HPDE6-E6E7 (cell line): ENCODE data around the gene C17orf113.
"Not testable (repeated sequence)": the region's sequence is repeated elsewhere in the genome, so short reads cannot be mapped to it uniquely, and the experiment has no call there.

Experiments
- DNase-seq: peaks from one replicate; pipeline ENCODE4 v3.0.0; 2011; ENCODE audit warnings: missing footprints; ENCODE audit errors: extremely low spot score

C17orf113 gene

DNA sequence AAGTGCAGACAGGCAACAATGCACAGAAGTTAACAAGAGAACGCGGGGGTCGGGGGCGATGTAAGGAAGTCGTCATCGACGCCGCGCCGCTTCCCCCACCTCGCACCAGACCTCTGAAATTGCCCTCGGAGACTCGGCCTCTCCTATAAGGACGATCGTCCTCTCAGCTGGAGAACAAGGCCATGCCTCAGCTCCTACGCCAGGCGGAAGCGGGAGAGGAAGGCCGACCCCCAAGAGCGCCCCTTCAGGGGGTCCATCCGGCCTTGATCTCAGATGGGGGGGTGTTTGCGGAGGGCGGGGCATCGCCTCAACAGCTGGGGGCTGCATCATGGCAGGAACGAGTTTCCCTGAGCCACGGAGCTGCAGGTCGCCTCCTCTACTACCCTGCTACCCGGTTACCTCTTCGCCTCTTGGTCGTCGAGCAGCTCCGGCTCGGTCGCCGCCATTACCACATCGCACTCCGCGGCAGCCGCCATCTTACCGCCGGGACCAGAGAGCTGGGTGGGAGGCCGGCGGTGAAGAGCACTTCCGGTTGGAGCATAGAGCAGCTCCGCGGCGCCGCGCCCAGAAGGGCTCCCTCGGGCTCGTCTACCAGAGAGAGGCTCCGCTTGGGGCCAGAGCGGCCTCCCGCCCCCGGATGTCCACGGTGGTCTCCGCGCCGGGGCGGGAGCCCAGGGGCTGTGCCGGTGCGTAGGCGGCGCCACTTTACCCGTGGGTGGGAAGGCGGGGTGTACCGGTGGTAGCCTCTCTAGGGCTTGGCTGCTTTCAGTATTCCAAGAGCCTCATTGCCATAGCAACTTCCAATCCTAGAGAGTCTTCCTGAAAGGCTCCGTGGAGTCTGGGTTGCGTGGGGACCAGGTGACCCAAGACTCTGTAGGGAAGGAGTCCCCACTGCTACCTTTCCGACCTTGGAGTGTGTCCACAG lies 33.2 kb downstream of the C17orf113 start, which contains the start of gene DNAJC7:
TSS of gene DNAJC7 (minus strand) at position 499 of the 925 bp plus-strand sequence. CDS start at position 476, 23 bp downstream.
- peak; percentile 94 for DNase-seq

DNA sequence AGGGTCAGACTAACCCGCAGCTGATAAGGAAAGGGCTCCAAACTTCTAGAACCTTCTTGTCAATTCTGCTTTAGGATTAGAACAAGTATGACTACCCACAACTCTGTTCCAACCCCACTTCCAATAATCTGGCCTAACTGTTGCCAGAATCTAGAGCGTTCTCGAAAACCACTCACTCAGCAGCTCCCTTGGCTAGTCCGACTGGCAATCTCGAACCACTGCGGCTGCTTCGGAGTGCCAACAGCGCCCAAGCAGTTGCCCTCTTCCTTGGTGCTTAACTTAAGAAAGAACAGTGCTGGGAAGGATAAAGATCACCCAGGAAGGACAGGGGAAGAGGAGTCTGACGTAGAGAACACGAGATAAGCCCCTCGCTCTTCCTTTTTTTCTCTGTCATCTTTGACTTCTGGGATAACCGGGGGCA lies 34.0 kb downstream of the C17orf113 start:
- no peak for DNase-seq

DNA sequence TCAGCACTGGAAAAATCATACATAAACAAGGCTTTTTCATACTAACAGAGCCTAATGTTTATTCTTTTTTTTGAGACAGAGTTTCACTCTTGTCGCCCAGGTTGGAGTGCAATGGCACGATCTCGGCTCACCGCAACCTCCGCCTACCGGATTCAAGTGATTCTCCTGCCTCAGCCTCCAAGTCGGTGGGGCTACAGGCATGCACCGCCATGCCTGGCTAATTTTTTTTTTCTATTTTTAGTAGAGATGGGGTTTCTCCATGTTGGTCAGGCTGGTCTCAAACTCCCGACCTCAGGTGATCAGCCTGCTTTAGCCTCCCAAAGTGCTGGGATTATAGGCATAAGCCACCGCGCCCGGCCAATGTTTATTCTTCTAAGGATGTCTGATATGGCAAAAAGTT lies 36.7 kb downstream of the C17orf113 start:
- DNase-seq, result not testable (repeated sequence)

DNA sequence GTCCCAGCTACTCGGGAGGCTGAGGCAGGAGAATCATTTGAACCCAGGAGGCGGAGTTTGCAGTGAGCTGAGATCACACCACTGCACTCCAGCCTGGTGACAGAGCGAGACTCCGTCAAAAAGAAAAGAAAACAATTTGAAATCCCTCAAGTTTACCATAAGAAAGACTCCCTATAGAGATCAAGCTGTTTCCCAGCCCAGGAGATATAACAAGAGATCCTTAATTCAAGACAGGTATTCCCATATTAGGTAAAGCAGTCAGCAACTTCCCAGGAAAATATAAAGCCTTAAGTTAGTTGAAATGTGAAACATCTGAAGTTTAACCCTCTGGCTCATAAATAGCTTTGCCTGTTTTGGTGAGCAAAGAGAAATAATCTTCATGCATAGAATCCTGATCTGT lies 38.0 kb downstream of the C17orf113 start:
- not testable (repeated sequence) for DNase-seq

DNA sequence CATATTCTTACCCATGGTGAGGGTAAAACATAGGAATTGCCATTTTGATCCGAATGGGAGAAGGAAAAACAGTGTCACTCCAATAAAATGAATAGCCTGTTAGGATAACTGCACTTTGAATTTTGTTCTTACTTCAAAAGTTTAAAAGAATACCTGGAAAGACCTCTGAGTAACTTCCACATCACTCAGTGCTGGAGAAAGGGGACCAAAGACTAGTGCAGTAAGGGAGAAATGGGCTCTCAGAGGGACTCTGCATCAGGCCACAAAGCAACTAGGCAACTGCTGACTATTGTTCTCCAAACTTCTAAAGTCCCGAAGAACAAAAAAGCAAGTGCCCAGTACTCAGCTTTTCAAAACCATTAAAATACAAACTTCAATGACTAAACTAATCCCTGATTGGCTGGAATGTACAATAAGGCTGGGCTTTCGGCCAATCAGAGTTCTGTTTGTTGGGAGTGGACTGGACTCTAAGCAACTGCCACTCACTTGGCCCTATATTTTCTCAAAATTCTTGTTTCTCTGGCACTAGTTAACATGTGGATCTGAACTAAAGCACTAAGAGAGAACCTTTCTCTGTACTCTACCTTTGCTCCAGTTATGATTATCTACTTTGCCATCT lies 39.4 kb downstream of the C17orf113 start:
- DNase-seq, result peak; percentile 46

DNA sequence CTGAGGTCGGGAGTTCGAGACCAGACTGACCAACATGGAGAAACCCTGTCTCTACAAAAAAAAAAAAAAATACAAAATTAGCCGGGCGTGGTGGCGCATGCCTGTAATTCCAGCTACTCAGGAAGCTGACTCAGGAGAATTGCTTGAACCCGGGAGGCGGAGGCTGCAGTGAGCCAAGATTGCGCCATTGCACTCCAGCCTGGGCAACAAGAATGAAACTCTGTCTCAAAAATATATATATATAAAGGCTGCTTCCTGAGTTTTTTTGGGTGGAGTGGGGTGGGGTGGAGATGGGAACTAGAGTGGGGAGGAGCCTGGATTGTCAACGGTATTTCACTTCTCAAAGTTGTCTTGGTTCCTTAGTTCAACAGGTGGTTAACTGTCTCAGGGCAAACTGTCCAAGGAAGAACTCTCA lies 40.1 kb downstream of the C17orf113 start:
- not testable (repeated sequence) for DNase-seq

DNA sequence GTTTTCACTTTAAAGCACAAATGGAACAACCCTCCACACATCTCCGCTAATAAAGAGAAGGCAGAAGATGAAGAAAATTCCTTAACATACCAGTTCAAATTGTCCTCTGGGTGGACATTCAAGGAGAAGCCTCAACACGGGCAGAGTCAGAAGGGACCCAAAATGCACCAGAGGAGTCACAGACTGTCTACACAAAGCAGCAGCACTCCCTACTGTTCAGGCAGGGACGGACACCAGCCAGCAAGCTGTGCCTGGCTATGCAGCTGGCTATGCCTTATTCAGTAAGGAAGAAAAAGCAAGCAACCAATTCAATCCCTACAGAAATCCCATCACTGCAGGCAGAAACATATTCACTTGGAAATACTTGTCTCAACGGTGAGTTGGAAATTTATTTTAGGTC lies 41.2 kb downstream of the C17orf113 start:
- DNase-seq, result no peak

DNA sequence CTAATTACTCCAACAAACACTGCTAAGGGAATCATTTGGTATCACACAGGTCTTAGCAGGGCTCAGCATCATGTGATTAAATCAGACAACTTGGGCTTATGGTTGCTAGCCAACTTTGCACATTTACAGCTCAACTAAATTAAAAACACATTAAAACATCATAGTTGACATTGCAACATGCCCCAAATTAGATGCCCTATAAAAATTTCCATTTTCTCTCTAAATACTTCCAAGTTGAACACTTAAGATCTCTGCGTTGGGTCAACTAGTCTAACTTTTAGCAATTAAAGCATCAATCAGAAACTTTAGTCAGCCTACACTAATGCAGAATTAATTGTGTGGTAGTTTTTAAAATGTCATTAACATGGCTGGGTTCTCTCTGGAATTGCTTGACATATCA lies 45.2 kb downstream of the C17orf113 start:
- no peak for DNase-seq

DNA sequence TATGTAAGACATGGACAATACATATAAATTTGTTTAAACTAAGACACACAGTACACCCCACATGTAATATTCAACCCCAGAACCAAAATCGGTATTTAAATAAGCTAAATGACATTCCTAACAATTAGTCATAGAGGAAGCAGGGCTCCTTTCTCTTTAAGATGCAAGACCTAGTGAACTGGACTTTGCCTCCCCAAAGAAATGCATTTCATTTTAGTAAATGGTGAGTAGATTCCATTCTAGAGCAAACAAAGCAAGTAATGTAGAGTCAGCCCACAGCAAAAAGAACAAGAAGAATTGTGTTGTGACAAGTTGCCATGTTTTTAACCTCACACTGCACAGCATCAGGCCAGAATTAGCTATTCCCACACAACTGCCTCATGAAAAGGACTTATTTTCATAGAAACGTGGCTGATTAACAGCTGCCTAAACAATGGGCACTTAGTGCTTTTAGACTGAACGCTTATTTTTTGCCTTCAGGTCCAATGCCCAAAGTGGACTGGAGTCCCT lies 47.6 kb downstream of the C17orf113 start:
- no peak for DNase-seq

DNA sequence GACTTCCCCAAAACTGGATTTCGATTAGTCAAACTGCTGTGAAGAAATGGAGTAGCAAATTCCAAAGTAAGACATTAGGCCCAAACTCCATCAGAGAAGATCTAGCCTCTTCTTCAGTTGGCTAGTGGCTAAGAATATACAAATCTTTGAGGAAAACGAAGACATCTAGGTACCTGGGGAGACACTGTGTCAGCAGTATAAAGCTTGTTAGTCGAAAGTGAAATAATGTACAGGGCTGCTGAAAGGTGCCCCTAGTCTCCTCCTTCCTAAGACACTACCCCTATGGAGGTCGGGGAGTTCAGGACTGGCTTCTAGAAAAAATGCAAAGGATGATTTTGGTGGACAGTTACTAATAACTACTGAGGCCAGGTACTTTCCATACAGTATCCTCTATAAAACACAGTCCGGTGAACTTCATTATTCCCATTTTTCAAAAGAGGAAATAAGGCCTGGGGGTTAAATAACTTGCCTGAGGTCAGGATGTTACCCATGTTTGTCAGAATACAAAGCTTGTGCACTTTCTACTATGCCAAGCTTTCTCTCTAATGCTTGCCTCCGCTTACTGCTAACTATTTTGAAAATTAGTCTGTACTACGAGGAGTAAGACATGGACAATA lies 48.1 kb downstream of the C17orf113 start:
- DNase-seq, result no peak

DNA sequence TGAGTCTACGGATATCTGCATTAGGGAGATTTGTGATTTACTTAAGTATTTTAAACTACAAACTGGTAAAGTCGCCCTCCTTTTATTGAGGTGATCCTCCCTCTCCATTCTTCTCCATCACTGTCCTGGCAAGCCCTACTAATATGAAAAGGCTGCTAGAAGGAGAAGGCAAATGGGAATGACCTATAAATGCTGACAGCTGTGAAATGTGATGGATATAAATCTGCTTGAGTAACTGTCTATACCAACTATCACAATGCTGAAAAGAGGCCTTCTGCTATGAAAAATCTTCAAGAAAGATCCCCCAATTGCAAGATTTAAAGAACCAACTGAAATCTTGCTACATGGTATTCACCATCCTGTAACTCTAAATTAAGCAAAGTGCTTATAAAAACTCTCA lies 48.7 kb downstream of the C17orf113 start:
- DNase-seq, result no peak

DNA sequence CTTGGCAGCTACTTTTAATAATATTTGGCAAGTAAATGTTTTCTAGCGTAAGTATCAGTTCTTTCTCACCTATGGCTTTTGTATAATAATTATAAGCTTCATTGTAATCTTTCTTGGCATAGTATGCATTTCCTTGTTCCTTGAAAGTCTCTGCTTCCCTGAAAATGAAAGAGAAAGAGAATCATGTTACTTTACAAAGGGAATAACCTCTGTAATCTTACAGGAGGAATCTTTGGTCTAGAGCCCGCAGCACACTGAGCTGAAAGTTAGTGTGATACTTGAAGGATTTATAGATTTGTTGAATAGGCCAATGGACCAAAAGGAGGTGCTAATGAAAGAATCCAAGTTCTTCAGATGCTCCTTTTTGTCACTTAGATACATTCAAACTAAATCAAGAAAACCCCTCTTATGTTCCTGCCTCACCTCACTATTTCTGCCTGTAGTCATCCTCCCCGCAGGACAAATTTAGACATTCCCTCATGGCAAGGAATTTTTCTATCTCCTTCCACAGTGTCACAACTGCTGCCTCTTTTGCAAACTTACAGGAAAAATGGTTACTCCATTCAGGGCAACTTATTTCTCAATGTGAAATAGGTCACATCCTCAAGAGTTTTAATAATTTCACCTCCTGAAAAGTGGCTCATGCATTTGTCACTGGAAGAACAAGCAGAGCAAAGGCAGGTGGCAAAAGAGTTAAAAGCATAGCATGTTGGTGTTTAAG lies 49.8 kb downstream of the C17orf113 start:
- no peak for DNase-seq

DNA sequence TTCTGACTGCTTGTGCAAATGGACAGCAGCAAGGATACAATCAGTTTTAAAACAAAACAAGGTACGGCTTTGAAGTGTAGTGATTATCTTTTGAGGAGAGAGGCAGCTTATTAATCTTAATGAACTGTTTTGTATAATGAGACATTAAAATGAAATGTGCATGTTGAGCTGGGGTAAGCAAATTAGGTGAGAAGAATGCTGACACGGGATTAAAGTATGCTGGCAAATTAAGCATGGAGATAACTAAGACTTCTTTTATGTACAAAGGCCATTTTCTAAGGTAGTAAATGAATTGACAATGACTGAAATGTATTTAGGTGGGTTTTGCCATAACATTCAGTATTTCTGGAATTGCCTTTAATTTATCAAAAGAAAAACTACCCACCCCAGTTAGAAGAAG lies 51.9 kb downstream of the C17orf113 start:
- DNase-seq, result no peak

DNA sequence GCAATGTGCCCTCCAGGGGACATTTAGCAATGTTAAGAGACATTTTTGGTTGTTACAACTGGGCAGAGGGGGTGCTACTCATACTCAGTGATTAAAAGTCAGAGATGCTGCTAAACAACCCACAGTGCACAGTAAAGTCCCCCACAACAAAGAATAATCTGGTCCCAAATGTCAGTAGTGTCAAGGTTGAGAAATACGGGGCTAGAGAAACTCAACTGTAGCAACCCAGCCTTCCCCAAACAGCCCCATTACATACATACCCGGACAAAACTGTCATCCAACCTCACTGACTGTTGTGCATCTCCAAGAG lies 53.6 kb downstream of the C17orf113 start:
- no peak for DNase-seq

DNA sequence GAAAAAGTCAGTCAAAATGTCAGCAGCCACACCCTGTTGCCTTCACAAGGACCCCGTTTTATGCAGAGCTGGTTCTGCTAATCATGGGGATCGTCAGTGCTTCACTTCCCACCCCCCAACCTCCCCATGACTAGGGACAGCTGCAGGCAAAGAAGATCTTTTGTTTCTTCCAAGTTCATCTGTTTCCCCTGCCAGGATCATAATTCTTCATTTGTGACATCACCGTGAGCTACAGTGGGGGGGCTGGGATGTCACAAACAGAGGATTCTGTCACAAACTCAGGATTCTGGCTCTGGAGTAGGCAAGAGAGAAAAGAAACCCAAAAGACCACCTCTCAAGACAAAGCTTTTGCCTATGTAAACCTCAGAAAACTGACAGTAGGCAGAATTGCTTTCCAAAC lies 57.8 kb downstream of the C17orf113 start:
- no peak for DNase-seq

DNA sequence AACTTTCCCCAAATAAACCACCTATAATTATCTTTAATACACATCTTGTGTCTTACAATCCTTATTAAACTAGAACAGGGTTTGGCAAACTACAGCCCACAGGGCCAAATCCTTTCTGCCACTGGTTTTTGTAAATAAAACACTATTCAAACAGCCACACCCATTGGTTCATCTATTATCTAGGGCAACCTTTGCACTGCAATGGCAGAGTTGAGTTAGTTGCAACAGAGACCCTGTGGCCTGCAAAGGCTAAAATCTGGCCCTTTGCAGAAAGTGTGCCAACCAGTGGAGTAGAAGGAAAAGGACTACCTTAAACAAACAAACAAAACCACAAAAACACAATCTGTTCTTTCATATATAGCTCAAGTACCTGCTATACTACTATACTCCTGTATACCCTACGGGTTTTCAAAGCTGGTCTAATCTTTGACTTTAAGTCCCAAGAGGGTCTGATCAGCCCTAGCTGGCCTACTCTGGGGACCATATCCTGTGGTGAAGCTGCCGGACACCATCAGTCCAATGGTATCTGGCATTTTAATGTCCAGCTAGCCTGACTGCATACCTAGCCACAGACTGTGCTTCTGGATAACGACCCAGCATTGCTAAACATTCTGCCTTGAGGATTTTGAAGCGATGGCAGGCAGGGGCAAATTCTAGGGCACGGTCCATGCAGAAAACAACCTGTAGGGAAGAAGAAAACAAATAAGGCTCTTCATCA lies 60.5 kb downstream of the C17orf113 start:
- no peak for DNase-seq

DNA sequence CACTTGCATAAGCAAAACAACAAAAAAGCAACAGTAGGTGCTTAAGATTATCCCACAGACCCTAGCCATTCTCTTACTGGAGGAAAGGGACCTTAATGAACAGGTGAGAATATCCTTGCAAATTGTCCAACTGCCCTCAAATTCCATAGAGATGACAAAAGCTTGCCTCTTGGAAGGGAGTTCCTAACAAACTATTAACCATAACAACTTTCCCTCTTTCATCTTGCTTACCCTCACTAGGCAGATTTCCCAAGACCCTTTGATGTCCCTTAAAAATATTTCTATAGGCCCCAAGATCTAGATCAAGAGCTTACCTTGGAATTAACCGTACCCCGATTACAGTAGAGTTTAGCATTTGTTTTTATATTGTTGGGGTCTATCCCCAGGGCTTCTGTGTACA lies 62.0 kb downstream of the C17orf113 start:
- no peak for DNase-seq
